GM21529 (cell line): ENCODE results near the gene CASKIN1.
"Not testable (repeated sequence)": the region's sequence is repeated elsewhere in the genome, so short reads cannot be mapped to it uniquely, and the experiment has no call there.

Experiments
- ATAC-seq: cut with Tn5 transposase; IDR thresholded peaks from one replicate; pipeline ENCODE4 v1.9.1; 2021; ENCODE audit not compliant: unreplicated experiment

Gene CASKIN1, protein sequence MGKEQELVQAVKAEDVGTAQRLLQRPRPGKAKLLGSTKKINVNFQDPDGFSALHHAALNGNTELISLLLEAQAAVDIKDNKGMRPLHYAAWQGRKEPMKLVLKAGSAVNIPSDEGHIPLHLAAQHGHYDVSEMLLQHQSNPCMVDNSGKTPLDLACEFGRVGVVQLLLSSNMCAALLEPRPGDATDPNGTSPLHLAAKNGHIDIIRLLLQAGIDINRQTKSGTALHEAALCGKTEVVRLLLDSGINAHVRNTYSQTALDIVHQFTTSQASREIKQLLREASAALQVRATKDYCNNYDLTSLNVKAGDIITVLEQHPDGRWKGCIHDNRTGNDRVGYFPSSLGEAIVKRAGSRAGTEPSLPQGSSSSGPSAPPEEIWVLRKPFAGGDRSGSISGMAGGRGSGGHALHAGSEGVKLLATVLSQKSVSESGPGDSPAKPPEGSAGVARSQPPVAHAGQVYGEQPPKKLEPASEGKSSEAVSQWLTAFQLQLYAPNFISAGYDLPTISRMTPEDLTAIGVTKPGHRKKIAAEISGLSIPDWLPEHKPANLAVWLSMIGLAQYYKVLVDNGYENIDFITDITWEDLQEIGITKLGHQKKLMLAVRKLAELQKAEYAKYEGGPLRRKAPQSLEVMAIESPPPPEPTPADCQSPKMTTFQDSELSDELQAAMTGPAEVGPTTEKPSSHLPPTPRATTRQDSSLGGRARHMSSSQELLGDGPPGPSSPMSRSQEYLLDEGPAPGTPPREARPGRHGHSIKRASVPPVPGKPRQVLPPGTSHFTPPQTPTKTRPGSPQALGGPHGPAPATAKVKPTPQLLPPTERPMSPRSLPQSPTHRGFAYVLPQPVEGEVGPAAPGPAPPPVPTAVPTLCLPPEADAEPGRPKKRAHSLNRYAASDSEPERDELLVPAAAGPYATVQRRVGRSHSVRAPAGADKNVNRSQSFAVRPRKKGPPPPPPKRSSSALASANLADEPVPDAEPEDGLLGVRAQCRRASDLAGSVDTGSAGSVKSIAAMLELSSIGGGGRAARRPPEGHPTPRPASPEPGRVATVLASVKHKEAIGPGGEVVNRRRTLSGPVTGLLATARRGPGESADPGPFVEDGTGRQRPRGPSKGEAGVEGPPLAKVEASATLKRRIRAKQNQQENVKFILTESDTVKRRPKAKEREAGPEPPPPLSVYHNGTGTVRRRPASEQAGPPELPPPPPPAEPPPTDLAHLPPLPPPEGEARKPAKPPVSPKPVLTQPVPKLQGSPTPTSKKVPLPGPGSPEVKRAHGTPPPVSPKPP (N-terminal part only)

DNA sequence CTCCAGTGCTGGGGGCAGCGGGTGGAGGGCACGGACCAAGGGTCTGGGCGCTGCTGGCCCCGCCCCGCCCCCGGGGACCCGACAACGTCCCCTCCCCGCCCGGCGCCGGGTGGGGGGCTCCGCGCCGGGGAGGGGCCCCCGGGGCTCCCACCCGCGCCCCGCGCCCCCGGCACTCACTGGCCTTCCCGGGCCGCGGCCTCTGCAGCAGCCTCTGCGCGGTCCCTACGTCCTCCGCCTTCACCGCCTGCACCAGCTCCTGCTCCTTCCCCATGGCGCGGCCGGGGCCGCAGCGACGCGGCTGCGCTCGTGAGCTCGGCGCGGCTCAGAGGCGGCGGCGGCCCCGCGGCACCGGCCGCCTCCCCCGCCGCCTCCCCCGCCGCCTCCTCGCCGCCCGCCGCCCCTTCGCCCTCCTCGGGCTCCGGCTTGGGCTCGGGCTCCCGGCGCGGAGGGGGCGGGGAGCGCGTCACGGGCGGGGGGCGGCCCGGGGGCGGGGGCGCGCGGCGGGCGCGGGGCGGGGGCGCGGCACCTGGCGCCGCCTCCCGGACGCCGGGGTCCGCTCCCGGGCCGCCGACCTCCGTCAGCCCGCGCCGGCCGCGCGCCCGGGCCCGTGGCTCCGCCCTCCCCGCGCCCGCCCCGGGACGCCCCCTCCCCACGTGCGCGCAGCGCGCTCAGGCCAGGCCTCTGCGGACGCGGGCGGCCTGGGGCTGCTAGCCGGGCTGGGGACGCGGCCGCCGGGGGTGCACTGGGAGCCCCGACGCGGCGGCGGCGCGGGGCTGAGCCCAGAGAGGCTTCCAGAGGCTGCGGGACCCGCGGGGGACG, at the start of gene CASKIN1:
TSS of gene CASKIN1 (minus strand) at position 444 of the 819 bp plus-strand sequence. CDS start at position 271, 173 bp downstream.
- no peak for ATAC-seq

DNA sequence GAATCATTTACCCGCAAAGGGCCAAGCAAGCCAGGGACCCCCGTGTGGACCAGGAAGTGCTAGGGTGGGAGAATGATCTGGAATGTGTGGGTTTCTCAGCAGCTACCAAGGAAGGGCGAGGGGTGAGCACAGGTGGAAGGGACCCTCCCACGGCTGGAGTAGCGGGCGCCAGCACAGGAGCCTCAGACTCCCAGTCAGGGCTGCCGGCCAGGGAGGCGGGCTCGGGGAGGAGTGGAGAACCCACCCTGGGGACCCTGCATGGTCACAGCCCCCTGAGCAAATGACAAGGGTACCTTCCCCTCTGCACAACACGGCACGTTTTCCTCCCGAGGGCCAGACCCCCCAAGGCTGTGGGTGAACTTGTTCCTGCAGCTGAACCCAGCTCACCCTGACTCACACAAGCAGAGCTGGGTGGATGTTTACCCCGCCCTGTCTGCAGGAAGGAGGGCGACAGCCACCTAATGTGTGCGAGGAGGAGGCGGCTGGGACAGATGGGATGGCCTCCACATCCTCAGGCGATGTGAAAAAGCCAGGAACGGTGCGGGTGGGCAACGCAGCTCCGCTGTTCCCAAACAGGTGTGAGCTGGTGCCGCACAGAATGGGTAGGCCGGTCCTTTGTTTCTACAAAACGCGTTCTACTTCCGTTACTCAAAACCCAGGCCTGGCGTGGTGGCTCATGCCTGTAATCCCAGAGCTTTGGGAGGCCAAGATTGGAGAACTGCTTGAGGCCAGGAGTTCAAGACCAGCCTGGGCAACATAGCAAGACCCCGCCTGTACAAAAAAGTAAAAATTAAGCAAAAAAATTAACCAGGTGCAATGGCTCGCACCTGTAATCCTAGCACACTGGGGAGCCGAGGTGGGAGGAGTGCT, 48.8 kb upstream of the CASKIN1 start:
- no peak for ATAC-seq

DNA sequence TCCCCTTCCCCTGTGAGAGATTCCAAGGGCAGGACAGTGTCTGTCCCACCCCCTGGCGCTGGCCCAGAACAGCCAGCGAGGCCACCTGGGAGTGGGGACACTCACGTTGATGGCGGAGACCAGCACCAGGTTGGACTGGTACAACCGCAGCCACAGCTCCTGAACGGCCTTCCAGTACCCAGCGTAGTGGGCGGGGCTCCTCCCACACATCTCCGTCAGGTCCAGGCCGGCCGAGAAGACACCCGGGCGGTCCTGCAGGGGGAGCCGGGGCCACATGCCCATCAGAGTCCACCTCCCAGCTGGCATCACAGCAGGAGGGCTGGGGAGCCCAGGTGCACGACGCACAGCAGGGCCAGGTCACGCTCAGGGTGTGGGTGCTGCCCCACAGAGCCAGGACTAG, 47.9 kb upstream of the CASKIN1 start:
- ATAC-seq: no peak

DNA sequence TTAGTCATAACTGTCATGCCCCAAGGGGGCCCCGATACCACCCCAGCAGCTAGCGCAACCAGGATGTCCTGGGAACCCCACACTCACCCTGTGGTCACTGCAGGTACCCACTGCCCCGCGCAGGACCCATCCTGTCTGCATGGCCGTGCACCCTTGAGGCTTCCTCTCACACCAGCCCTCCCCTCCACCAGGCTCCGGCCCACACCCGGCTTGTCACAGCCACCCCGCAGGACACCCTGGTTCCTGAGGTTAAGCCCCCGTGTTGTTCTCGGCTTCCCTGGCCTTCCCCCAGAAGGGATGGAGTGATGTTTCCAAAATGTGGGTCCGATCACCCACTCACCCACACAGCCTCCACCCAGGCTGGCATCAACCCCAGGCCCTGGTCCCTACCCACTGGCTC, 47.4 kb upstream of the CASKIN1 start:
- ATAC-seq: no peak

DNA sequence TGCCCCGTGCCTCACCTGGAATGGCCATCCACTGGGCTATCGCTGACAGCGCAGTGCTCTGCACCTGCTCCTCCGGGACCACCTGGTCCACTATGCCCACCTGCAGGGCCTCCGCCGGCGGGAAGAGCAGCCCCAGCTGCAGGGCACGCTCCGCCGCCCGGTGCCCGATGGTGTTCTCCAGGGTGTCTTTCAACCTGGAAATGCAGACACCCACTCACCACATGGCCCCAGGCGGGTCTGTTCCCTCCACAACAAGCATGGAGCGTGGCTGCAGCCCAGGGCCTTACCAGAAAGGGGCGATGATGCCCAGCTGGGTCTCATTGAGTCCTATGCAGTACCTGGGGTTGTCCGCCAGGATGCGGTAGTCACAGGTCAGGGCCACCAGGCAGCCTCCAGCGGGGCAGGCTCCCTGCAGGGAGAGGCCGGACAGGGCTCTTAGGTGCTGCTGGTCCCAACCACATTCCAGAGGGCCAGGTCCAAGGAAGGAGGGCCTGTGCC, 46.7 kb upstream of the CASKIN1 start:
- no peak for ATAC-seq

DNA sequence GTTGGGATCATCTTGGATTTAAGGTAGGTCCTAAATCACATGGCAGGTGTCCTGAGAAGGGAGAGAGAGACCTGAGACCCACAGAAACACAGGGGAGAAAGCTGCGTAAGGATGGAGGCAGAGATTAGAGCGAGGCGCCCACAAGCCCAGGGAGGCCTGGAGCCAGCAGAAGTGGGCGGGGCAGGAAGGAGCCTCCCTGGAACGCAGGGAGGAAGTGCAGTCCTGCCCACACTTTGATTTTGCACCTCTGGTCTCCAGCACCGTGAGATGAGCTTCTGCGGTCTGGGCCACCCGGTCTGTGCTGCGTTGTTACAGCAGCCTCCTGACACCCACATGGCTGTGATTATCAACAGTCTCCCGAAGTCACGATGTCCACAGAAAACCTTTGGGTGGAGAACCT, 46.2 kb upstream of the CASKIN1 start:
- ATAC-seq: no peak

DNA sequence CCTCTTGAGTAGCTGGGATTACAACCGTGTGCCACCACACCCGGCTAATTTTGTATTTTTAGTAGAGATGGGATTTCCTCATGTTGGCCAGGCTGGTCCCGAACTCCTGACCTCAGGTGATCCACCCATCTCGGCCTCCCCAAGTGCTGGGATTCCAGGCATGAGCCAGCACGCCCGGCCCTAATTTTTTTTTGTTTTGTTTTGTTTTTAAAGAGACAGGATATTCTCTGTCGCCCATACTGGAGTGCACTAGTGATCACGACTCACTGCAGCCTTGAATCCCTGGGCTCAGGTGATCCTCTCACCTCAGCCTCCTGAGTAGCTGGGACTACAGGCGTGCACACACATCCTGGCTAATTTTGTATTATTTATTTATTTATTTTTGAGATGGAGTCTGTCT, 43.9 kb upstream of the CASKIN1 start:
- ATAC-seq: not testable (repeated sequence)

DNA sequence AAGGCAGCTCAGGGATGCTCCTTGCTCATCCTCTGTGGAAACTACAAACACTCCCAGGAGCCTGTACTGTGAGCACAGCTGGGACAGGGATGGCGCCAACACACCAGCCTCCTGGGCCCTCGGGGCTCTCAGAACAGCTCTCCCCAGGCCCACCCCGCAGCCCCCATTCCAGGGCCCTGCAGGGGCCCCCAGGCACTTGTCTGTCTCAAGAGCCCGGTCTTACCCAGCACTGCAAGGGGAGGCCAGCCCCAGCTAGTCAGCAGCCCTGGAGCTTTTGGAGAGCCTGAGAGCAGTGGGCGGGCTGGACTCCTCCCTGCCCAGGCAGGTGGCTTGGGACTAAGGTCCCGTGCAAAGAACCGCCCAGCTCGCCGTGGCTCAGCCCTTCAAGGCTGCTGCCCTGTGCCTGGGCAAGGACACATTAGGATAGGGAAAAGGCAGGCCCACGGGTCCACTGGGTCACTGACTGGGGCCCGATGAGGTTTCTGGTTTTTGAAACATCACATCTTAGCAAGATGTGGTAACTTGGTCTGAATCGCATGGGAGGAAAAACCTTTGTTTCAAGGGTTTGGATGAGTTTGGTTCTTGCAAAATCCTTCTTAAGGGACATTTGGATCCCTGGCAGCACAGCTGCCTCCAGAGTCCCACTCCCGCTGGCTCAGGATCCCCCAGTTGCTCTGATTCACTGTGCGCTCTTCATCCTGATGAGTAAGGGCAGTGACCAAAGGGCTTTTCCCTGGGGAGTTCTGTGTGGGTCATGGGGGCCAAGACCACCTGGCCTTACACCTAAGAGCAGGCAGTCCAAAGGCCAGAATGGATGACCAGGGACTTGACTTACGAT, 42.7 kb upstream of the CASKIN1 start:
- ATAC-seq: no peak

DNA sequence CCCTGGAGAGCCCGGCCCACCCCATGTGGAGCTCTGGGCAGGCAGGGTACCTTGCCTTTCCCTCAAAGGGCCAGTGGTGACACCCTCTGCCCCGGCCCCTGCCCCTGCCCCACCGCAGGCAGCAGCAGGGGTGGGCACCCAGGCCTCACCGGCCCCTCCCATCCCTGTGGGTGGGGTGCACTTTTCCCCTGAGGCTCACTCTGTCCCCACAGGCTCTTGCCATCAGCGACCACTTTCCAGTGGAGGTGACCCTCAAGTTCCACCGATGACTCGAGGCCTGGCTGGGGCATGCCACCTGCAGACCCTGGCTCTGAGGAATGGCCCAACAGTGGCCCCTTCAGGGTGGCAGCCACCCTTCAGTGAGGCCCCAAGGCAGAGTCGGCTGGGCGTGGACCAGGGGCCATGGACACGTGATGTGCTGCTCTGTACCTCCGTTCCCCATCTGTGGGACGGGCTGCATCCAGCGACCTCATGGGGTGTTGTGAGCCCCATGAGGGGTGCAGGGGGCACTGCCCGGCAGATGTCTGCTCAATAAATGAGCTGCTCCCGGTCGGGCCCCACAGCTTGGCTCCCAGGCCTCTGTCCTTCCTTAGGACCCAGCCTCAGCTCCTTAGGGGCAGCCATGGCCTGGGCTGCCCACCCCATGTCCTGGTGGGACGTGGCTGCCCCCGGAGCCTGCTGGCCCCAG, 41.9 kb upstream of the CASKIN1 start:
- ATAC-seq: no peak

DNA sequence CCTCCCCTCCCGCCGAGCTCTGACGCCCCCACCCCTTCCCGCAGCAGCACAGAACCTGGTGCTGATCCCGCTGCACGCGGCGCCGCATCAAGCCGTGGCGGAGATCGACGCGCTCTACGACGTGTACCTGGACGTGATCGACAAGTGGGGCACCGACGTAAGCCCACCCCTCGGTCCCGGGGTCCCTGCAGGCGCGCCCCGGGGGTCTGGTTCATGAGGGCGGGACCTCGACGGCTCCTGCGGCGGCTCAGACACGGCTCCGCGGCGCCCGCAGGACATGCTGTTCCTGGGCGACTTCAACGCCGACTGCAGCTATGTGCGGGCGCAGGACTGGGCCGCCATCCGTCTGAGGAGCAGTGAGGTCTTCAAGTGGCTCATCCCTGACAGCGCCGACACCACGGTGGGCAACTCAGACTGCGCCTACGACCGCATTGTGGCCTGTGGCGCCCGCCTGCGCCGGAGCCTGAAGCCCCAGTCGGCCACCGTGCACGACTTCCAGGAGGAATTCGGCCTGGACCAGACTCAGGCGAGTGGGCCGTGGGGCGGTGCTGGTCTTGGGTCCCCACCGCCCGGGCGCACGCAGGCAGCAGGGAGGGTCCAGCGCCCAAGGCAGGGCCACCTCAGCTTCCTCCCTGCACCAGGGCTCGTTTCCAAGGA, 41.2 kb upstream of the CASKIN1 start:
- no peak for ATAC-seq

DNA sequence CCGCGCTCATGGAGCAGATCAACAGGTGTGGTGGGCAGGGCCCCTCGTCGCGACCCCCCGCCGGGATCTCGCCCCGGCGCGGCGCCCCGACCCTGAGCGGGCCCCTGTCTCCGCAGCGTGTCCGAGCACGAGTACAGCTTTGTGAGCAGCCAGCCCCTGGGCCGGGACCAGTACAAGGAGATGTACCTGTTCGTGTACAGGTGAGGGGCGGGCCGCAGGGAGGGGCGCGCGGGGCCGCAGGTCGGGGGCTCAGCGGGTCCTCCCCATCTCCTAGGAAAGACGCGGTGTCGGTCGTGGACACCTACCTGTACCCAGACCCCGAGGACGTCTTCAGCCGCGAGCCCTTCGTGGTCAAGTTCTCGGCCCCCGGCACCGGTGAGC, 40.7 kb upstream of the CASKIN1 start:
- no peak for ATAC-seq

DNA sequence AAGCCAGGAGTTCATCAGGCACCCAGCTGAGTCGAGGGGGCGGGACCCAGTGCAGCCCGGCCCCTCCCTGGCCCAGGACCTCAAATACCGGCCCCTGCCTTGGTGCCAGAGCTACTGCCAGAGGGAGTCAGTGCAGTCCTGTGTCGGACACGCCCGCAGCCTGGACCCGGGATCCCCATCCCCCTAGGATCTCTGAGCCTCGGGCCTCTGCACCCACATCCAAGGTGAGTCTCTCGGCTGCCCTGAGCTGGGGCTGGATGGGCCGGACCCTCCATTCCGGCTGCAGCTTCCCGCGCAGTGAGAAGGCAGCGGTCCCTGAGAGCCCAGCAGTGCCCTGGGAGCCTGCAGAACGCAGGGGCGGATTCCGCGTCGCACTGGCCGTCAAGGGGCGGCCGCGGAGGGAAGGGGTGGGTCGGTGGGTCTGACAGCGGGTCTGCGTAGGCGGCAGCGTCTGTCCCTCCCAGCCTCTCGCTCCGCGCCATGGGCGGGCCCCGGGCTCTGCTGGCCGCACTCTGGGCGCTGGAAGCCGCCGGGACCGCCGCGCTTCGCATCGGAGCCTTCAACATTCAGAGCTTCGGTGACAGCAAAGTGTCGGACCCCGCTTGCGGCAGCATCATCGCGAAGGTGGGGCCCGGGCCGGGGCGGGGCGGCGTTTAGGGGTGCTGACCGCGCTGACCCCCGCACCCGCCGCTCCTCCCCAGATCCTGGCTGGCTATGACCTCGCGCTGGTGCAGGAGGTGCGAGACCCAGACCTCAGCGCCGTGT, 40.1 kb upstream of the CASKIN1 start, which contains the start of gene DNASE1L2:
TSS of gene DNASE1L2 (plus strand) at position 108 of the 765 bp plus-strand sequence. CDS start at position 481, 373 bp downstream.
- ATAC-seq: no peak

DNA sequence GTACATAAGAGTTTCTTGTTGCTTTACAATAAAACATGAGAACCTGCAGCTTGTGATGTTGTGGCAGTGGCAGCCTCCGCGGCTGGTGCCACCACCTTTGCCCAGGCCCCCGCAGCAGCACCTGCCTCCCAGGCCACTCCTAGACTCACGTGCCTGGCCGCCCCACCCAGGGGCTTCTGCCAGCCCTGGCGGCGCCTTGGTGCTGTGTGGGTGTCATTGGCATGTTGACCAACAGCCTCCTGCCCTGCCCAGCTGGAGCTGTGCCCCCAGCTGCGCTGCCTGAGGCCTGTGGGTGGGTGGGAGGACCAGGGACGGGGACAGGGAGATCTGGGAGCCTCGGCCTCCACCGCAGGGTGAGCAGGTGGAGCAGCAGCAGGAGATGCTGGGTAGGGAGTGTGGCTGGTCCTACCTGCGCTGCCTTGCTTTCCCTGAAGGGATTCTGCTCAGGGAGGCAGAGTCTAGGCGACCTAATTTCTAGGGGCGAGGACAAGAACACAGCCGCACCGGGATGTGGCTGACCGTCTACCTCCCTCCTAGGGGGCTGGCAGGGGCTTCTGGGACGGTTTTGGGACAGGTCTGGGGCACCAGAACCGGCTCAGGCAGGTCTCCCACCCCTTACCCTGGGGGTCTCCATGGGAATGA, 39.4 kb upstream of the CASKIN1 start:
- ATAC-seq: no peak

DNA sequence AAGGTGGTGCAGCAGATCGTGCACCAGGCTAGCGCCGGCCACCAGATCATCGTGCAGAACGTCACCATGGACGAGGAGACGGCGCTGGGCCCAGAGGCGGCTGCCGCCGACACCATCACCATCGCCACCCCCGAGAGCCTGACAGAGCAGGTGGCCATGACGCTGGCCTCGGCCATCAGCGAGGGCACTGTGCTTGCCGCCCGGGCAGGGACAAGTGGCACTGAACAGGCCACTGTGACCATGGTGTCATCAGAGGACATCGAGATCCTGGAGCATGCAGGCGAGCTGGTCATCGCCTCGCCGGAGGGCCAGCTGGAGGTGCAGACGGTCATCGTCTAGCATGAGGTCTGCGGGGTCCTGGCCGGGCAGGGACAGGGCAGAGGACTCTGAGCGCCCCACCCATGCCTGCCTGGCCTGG, 38.8 kb upstream of the CASKIN1 start:
- ATAC-seq: no peak

DNA sequence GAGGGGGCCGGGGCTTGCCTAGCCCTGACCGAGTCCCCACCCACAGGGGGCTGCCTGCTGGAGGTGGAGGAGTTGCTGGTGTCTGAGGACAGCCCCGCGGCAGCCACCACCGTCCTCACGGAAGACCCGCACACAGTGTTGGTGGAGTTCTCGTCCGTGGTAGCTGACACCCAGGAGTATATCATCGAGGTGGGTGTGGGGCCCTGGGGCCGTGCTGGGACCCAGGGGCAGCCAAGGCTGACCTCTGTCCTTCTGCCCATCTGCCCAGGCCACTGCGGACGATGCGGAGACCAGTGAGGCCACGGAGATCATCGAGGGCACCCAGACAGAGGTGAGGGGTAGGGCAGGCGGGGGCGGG, 38.4 kb upstream of the CASKIN1 start:
- ATAC-seq: no peak
